Smooth muscle cell (in vitro differentiated cells): ENCODE results near the gene EFCAB3. TPM values are rescaled to one million over a fixed set of nuclear protein-coding genes. Genes with fewer than 3 reads are reported as not detected.

Experiments
- DNase-seq: peaks from one replicate; lab custom pipeline; 2025; ENCODE audit not compliant: unreplicated experiment; lab: John Stamatoyannopoulos, UW
- H2AFZ ChIP-seq: fragments of 200-600 bp; sonication (generic); 2 replicates; pipeline ENCODE4 v1.6.0; 2016; ENCODE audit warnings: antibody characterized with exemption, low read depth, mild to moderate bottlenecking
- H3F3A ChIP-seq: fragments of 200-600 bp; sonication (generic); 2 replicates; pipeline ENCODE4 v1.6.0; 2017; ENCODE audit warnings: antibody characterized with exemption, low read depth
- H3K27ac ChIP-seq: fragments of 200-600 bp; sonication (generic); 2 replicates; pipeline ENCODE4 v1.5.1; 2016; ENCODE audit warnings: low read depth, mild to moderate bottlenecking
- H3K27me3 ChIP-seq: fragments of 200-600 bp; sonication (generic); 2 replicates; pipeline ENCODE4 v1.6.1; 2016; ENCODE audit warnings: low read depth, mild to moderate bottlenecking
- H3K36me3 ChIP-seq: fragments of 200-600 bp; sonication (generic); 2 replicates; pipeline ENCODE4 v1.5.1; 2016; ENCODE audit warnings: low read depth
- H3K4me1 ChIP-seq: fragments of 200-600 bp; sonication (generic); 2 replicates; pipeline ENCODE4 v1.5.1; 2016; ENCODE audit warnings: low read depth
- H3K4me2 ChIP-seq: fragments of 200-600 bp; sonication (generic); 2 replicates; pipeline ENCODE4 v1.6.0; 2016; ENCODE audit warnings: mild to moderate bottlenecking
- H3K4me3 ChIP-seq: fragments of 200-600 bp; sonication (generic); 2 replicates; pipeline ENCODE4 v1.5.1; 2016; ENCODE audit warnings: mild to moderate bottlenecking
- H3K79me2 ChIP-seq: fragments of 200-600 bp; sonication (generic); 2 replicates; pipeline ENCODE4 v1.6.0; 2016; ENCODE audit warnings: low read depth, mild to moderate bottlenecking
- H3K9ac ChIP-seq: fragments of 200-600 bp; sonication (generic); 2 replicates; pipeline ENCODE4 v1.6.0; 2016; ENCODE audit warnings: low read depth
- H3K9me3 ChIP-seq: fragments of 200-600 bp; sonication (generic); replicated peaks from 2 replicates; pipeline ENCODE4 v1.5.1; 2016; ENCODE audit warnings: low read depth
- H4K20me1 ChIP-seq: fragments of 200-600 bp; sonication (generic); 2 replicates; pipeline ENCODE4 v1.6.0; 2016; ENCODE audit warnings: low read depth
- WGBS: methylation state at CpG from one replicate; pipeline ENCODE4 v1.1.7; 2016; ENCODE audit warnings: low lambda C conversion rate; 5-methylcytosine and 5-hydroxymethylcytosine counted together
- polyA plus RNA-seq: library from polyadenylated mRNA; unstranded; fragments of >200 nt; fragmentation: Nextera tagmentation; extraction: Ambion mirVana; gene quantifications from 2 replicates; pipeline ENCODE4 v1.2.1, GENCODE V29; 2016
- total RNA-seq: library from RNA; depleted of rRNA; stranded (reverse); fragments of >200 nt; gene quantifications from 2 replicates; pipeline ENCODE4 v1.2.3, GENCODE V29; 2014
- TF ChIP-seq, protein P1 (sequence below): fragments of 200-600 bp; sonication (generic); IDR thresholded peaks from 2 replicates; pipeline ENCODE4 v1.5.1; 2017; ENCODE audit warnings: borderline replicate concordance, mild to moderate bottlenecking, antibody characterized with exemption; ENCODE audit not compliant: insufficient read depth, poor library complexity, severe bottlenecking

Gene EFCAB3
- not detected in 2 replicates for total RNA-seq
- polyA plus RNA-seq = not detected in 2 replicates

DNA sequence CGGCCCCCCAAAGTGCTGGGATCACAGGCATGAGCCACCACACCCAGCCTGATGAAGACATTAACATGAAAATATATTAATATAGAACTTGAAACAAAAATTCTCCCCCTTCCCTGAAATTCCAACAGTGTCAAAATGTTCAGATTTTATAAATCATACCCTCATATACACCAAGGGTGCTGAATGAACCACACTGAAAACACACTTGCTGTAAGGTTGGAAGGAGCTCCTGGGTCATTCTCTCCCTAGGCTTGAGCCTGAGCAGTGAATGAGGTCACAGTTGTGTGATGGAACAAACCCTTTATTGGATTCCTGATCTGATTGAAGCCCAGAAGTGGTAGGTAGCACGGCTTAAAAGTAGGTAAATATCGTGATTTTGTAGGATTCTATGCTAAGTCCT is at the start of gene EFCAB3:
Gene EFCAB3, plus strand, starts transcription at position 301 of the 400 bp plus-strand sequence. CDS start 2,427 bp downstream, outside the sequence.
- no peaks in the 10 kb centered on the region for H3K9me3 ChIP-seq
- WGBS = 91% methylated on average over 3 of the region's 3 CpGs
- no peaks in the 10 kb centered on the region for H4K20me1 ChIP-seq
- H3F3A ChIP-seq = no peaks in the 10 kb centered on the region
- no peak within 1 kb of the TSS for H2AFZ ChIP-seq
- H3K36me3 ChIP-seq = no peaks in the 10 kb centered on the region
- no peak for DNase-seq
- H3K27me3 ChIP-seq = peaks cover 36% of the 10 kb centered on the region
- no peaks in the 10 kb centered on the region for H3K79me2 ChIP-seq
- H3K4me3 ChIP-seq = no peak within 1 kb of the TSS
- TF ChIP-seq, protein P1, sequence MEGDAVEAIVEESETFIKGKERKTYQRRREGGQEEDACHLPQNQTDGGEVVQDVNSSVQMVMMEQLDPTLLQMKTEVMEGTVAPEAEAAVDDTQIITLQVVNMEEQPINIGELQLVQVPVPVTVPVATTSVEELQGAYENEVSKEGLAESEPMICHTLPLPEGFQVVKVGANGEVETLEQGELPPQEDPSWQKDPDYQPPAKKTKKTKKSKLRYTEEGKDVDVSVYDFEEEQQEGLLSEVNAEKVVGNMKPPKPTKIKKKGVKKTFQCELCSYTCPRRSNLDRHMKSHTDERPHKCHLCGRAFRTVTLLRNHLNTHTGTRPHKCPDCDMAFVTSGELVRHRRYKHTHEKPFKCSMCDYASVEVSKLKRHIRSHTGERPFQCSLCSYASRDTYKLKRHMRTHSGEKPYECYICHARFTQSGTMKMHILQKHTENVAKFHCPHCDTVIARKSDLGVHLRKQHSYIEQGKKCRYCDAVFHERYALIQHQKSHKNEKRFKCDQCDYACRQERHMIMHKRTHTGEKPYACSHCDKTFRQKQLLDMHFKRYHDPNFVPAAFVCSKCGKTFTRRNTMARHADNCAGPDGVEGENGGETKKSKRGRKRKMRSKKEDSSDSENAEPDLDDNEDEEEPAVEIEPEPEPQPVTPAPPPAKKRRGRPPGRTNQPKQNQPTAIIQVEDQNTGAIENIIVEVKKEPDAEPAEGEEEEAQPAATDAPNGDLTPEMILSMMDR = no peak
- H3K4me1 ChIP-seq = no peaks in the 10 kb centered on the region
- no peak within 1 kb of the TSS for H3K9ac ChIP-seq
- no peak within 1 kb of the TSS for H3K27ac ChIP-seq
- no peak within 1 kb of the TSS for H3K4me2 ChIP-seq

DNA sequence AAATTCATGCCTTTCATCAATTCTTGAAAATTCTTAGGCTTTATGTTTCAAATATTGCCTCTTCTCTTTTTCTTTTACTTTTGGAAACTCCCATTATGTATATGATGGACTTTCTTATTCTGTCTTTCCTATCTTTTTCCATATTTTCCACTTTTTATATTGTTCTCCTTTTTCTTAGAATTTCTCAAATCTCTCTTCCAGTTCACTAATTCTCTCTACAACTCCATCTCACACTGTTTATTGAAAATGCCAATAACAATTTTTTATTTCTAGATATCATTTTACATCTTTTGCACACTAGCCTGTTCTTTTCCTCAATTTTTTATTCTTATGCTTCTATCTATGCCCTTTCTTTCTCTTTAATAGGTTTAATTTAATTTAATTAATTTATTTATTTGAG is 43.8 kb upstream of the EFCAB3 start:
- no peaks in the 10 kb centered on the region for H3K4me1 ChIP-seq
- TF ChIP-seq, protein P1 = no peak
- no peaks in the 10 kb centered on the region for H3F3A ChIP-seq
- H3K9me3 ChIP-seq = no peaks in the 10 kb centered on the region
- no peak overlapping the region for H3K4me2 ChIP-seq
- no peak overlapping the region for H3K4me3 ChIP-seq
- H4K20me1 ChIP-seq = no peaks in the 10 kb centered on the region
- no peaks in the 10 kb centered on the region for H3K36me3 ChIP-seq
- H3K27me3 ChIP-seq = no peaks in the 10 kb centered on the region
- H3K27ac ChIP-seq = no peak overlapping the region
- no peaks in the 10 kb centered on the region for H3K79me2 ChIP-seq
- H3K9ac ChIP-seq = no peak overlapping the region
- no peak overlapping the region for H2AFZ ChIP-seq
- DNase-seq = no peak

DNA sequence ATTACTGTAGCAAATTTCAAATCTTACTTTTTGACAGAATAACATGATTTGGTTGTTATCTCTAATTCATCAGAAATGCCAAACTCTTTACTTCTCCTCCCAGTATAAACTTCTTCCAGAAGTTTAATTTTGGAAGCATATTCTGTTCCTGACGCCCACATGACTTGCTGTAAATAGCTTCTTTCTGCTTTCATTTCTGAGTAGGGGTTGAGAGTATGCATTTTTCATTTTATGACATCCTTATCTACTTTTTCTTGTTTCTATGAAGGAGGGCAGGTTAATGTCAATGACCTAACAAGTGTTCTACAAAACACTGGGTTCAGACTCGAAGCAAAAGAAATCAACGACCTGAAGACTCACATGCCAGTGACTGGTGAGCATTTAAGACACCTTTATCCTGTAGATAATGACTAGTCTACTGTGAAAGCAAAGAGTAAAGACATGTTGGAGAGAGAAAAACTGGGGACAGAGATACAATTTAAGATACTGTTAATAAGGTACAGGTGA is 36.5 kb upstream of the EFCAB3 start:
- Histone ChIP-seq H3F3A (no peaks in the 10 kb centered on the region), H3K27ac (no peak overlapping the region), H3K27me3 (peaks cover 15% of the 10 kb centered on the region), H3K4me2 (no peak overlapping the region), H3K36me3 (no peaks in the 10 kb centered on the region), H3K9ac (no peak overlapping the region), H3K9me3 (no peaks in the 10 kb centered on the region), H2AFZ (no peak overlapping the region), H3K4me1 (no peaks in the 10 kb centered on the region), H4K20me1 (no peaks in the 10 kb centered on the region), H3K4me3 (no peak overlapping the region), H3K79me2 (no peaks in the 10 kb centered on the region)
- TF ChIP-seq, protein P1 = no peak
- no peak for DNase-seq
- WGBS = 81% methylated on average over 3 of the region's 3 CpGs

GRCh38 chr17:62351176-62351575 is 29.2 kb upstream of the EFCAB3 start:
- no peaks in the 10 kb centered on the region for H3K9me3 ChIP-seq
- H3K27ac ChIP-seq = no peak overlapping the region
- WGBS = 82% methylated on average over 5 of the region's 5 CpGs

More at GRCh38 chr17:62351176-62351575, 29.2 kb upstream of the EFCAB3 start:
- Histone ChIP-seq H3K4me3 (no peak overlapping the region), H3K4me1 (no peaks in the 10 kb centered on the region), H3K4me2 (no peak overlapping the region), H3F3A (no peaks in the 10 kb centered on the region), H4K20me1 (no peaks in the 10 kb centered on the region), H2AFZ (no peak overlapping the region), H3K27me3 (peaks cover 21% of the 10 kb centered on the region), H3K79me2 (no peaks in the 10 kb centered on the region), H3K9ac (no peak overlapping the region), H3K36me3 (no peaks in the 10 kb centered on the region)
- TF ChIP-seq, protein P1 = no peak
- no peak for DNase-seq
